Endometrium (tissue), 2 donors: ENCODE data around the gene S1PR1.
A peak's percentile ranks its signal among the peaks of the same experiment; 100 is the strongest.

Source experiments
- FAIRE-seq: peaks from 2 replicates; lab custom pipeline; 2012; peaks lifted over from hg19 to GRCh38; lab: Jason Lieb, UNC
- donor health status: control.
- donor health status: control.

Gene S1PR1

DNA sequence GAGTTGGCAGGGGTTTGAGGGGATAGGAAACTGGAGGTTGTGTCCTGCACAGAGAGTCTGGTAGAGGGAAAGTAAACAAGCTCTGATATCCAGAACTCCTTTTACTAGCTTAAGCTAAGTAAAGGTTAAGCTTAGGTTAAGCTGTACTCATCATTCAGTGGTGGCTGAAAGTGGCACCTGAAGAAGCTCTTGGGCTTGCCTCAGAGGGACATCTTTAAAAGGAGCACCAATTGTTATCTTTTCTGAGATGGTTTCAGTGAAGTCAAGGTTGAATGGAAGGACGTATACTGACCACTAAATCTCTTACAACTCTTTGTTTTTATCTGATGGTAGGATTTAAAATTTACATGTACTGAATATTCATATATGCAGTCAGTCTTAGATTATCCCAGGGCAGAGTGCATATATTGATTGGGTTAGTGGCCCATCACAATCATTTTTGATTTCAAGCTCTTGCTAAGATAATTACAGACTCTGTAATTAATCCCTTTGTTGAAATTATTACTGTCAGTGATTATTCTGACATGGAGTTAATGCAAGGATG, 43.3 kb downstream of the S1PR1 start:
- no peak for FAIRE-seq

- no peak for FAIRE-seq
Observed at GRCh38 chr1:101280942-101281654, 44.3 kb downstream of the S1PR1 start.

DNA sequence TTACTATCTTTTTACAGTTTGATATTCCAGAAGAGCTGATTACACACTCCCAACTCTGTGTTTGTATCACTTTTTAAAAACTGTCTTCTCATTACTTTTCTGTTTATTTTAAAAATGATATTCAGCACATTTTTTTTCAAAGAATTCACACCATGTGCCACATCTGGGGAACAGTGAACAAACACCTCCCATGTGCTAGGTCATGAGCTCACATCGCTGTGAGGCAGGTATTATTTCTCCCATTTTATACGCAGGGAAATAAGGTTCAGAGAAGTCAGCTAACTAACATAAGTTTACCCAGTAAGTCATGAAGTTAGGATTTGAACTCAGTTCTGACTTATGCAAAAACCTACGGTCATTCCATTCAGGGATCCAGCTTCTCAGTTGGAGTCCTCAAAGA, 44.9 kb downstream of the S1PR1 start:
- FAIRE-seq = no peak

DNA sequence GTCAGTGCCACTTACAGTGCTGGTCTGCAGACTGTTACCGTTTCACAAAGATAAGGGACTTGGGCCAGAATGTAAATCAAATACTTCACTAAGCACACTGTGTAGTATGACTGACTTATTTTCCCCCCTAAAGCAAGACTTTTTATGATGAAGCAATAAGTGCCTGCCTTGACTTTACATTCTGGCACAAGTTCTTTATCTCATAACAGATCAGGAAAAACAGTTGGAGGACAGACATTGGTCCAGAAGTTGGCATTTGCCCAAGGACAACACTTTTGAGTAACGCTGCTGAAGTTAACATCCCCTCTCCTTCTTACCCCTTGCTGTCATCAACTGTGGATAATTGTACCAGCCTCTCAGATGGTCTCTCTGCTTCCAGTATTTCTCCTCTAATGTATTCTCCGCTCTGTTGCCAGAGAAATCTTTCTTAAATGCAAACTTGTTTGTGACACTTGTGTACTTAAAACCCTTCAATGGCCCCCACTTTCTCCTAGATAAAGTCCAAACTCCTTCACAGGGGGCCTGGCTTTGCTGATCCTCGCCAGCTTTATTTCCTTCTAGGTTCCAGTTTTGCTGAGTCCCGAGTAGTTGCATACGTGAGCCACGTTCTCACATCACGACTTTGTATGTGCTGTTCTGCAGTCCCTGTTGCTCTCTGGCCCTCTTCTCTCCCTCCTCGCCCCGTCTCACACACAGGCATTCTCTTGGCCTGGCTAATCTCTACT, 45.7 kb downstream of the S1PR1 start:
- FAIRE-seq = no peak

GRCh38 chr1:101283443-101283842, 46.6 kb downstream of the S1PR1 start:
- no peak for FAIRE-seq

GRCh38 chr1:101284021-101284420, 47.2 kb downstream of the S1PR1 start:
- no peak for FAIRE-seq

DNA sequence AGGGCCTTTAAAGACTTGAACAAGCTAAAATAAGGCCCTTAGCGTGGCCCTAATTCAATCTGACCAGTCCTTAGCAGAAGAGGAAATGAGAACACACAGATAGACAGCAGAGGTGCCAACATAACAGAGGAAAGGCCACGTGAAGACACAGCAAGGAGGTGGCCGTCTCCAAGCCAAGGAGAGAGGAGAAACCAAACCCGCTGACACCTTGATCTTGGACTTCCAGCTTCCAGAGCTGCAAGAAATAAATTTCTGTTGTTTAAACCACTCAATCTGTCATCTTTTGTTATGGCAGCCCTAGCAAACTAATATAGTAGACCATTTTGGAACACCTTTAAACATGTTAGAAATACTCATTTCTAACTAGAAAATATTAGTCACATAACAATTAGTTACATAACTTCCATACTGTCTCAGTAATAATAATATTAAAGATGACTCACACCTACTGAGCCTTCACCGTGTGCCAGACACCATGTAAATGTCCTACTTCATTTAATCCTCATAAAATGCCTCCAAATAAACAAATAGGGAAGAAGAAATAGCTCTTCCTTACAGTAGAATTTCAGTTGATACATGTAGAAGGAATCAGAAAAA, 47.9 kb downstream of the S1PR1 start:
- FAIRE-seq = no peak

DNA sequence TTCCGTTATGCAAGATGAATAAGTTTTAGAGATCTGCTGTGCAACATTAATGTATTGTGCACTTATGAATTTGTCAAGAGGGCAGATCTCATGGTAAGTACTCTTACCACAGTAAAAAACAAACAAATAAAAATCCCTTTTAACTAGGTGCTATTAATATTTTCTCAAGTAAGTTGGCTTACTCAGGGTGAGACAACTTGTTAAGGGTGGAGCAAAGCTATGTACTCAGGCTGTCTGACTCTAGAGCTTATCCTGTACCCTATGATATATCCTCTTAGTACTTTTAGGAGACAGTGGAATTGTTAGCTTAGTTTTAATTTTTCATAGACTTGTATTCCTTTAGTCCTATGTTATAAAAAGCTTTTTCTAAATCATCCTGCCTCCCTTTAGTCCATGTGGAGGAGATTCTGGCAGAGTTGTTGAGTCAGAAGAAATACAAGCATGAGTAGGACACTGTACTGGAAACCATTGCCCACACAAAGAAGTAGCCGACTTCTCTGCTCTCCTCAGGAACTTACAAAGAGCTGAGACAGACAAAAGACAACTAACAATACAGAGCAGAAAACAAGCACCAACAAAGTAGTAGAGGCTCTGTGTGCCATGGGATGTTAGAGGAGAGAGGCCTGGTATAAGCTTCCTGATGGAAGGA, 49.2 kb downstream of the S1PR1 start:
- FAIRE-seq = no peak

DNA sequence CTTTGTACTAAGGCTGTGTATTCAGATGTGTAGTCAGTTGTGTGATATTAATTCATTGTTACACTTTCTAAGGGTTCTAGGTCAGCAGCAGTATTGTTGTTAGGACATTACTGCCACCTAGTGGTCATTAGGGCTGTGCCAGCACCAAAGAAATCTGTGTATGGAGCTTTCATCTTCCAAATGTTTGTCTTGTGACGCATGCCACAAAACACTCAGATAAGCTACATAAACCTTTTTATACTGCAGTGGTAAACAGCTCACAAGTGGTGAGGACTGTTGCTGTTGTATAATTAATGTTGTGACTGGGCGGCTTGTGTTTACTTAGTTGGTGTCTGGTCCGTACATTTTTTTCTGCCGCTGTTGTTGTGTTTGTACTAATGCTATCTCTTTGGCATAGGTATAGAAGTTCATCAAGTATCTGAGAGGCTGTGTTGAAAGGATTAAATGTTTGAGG, 51.7 kb downstream of the S1PR1 start:
- FAIRE-seq = peak; percentile 82

- no peak for FAIRE-seq
Observed at GRCh38 chr1:101290119-101290921, 53.5 kb downstream of the S1PR1 start.
